Stimulated activated CD4-positive, alpha-beta T cell treated with anti-CD3 and anti-CD28 coated beads, Interleukin-12 subunit alpha, Interleukin-12 subunit beta, amount 100 ng/mL, for 48 hours (primary cell): Measurements from ENCODE around the gene KANSL1.
A peak's percentile ranks its signal among the peaks of the same experiment; 100 is the strongest.
"Not testable (repeated sequence)": the region's sequence is repeated elsewhere in the genome, so short reads cannot be mapped to it uniquely, and the experiment has no call there.

Experiments used
- DNase-seq, 3 donors: peaks; one replicate each; pipeline ENCODE4 v3.0.0-alpha.2; 2020; ENCODE audit warnings: low read depth in 2 of 3, low spot score in 1 of 3

The KANSL1 gene, protein sequence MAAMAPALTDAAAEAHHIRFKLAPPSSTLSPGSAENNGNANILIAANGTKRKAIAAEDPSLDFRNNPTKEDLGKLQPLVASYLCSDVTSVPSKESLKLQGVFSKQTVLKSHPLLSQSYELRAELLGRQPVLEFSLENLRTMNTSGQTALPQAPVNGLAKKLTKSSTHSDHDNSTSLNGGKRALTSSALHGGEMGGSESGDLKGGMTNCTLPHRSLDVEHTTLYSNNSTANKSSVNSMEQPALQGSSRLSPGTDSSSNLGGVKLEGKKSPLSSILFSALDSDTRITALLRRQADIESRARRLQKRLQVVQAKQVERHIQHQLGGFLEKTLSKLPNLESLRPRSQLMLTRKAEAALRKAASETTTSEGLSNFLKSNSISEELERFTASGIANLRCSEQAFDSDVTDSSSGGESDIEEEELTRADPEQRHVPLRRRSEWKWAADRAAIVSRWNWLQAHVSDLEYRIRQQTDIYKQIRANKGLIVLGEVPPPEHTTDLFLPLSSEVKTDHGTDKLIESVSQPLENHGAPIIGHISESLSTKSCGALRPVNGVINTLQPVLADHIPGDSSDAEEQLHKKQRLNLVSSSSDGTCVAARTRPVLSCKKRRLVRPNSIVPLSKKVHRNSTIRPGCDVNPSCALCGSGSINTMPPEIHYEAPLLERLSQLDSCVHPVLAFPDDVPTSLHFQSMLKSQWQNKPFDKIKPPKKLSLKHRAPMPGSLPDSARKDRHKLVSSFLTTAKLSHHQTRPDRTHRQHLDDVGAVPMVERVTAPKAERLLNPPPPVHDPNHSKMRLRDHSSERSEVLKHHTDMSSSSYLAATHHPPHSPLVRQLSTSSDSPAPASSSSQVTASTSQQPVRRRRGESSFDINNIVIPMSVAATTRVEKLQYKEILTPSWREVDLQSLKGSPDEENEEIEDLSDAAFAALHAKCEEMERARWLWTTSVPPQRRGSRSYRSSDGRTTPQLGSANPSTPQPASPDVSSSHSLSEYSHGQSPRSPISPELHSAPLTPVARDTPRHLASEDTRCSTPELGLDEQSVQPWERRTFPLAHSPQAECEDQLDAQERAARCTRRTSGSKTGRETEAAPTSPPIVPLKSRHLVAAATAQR (N-terminal part only)

DNA sequence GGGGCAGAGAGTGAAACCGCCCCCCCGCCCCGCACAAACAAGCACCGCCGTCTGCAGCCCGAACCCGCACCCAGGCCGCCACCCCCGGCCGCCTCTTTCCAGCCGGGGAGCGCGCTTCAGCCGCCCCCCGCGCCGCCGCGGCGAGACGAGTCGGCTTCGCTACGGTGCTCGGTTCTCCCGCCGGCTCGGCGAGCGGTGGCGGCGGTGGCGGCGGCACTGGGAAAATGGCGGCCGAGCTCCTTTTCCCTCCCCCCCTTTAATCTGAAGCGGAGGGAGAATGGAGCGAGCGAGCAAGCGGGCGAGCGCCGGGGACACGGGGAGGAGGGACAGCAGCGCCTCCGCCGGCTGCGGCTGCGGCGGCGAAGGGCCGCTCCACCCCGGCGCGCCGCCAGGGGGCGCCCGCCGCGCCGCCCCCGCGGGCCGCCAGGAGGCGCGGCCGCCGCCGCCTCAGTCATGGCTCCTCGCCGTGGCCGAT lies at the start of gene KANSL1:
Gene KANSL1, minus strand, starts transcription at position 279 of the 475 bp plus-strand sequence. CDS start 21,286 bp downstream, outside the sequence.
- DNase-seq: peak; percentile 65 to 87 (median 85)

DNA sequence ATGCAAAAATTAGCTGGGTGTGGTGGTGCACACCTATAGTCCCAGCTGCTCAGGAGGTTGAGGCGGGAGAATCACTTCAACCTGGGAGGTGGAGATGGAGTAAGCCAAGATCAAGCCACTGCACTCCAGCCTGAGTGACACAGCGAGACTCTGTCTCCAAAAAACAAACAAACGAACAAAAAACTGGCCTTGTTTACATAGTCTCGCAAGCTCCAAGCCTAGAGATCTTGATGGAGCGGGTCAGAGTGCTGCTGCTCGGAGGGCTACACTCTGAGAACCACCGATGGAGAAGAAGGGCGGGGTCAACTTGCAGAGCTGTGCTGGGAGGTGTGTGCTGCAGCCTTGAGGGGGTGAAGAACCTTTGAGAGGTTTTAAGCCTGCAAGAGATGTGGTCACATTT lies 38.1 kb upstream of the KANSL1 start:
- not testable (repeated sequence) for DNase-seq

DNA sequence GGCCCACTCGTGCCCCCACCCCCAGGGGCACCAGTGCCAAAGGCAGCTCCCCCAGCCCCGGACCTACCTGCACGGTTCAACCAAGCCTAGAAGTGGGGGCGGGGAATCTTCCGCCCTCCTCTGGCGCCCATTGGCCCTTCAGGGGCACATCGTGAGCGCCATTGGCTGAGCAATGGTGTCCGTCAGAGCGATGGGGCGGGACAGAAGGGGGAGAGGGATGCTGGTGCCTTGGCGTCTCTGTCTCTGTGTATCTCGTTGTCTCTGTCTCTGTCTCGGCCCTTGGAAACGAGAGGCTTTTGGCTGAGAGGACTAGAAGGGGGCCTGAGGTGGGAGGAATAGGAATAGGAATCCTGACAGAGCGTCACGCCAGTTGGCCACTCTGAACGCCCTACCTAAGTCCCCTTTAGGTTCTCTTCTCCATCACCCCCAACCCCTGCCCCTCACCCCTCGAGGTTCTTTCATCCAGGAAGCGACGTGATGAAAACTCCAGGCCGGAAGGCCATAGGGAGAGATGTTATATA lies 32.1 kb upstream of the KANSL1 start:
- DNase-seq: peak; percentile 91

DNA sequence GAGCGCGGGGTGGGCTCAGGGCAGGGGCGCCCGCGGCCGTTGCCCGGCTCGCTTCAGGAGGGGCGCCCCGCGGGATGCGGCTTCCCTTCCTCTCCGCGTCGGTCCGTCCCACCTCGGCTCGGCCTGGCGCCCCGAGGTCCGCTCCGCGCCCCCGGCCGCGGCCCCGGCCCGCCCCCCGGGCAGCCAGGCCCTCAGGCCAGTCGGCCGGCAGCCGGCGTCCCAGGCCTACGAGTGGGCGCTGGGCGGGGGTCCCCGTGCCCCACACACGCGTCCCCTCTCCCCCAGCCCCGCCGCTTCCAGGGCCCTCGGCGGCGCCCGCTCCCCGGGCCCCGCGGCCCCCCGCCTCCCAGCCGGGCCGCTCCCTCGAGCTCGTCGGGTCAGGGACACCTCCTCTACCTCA lies 31.6 kb upstream of the KANSL1 start:
- peak in 1 of 3 donors; percentile 7 for DNase-seq

DNA sequence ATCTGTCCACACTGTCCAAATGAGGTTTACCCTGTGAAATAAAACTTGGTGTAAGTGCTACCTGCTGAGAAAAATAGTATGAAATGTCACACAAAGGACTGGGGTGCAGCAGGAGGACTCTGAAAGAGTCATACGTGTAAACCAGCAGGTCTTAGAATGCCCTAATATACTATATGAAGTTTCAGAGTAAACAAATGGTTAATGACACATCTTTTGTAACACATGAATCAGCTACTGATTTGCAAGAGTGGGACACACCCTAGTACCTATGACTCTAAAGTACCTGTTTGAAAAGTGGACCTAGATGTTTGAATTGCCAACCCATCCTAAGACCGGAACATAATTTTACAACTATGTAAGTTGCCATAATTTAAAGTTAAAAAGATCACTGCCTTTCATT lies 29.8 kb upstream of the KANSL1 start:
- DNase-seq: not testable (repeated sequence)

DNA sequence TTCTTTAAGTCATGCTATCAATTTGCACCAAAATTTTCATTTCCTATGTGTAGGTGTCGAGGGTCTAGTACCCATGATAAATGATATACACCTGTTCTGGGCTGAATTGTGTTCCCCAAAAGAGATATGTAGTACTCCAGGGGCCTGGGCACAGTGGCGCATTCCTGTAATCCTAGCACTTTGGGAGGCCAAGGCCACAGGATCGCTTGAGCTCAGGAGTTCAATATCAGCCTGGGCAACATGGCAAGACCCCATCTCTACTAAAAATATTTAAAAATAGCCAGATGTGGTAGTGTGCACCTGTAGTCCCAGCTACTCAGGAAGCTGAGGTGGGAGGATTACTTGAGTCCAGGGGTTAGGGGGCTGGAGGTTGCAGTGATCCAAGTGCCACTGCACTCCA lies 23.5 kb upstream of the KANSL1 start:
- DNase-seq: no peak

DNA sequence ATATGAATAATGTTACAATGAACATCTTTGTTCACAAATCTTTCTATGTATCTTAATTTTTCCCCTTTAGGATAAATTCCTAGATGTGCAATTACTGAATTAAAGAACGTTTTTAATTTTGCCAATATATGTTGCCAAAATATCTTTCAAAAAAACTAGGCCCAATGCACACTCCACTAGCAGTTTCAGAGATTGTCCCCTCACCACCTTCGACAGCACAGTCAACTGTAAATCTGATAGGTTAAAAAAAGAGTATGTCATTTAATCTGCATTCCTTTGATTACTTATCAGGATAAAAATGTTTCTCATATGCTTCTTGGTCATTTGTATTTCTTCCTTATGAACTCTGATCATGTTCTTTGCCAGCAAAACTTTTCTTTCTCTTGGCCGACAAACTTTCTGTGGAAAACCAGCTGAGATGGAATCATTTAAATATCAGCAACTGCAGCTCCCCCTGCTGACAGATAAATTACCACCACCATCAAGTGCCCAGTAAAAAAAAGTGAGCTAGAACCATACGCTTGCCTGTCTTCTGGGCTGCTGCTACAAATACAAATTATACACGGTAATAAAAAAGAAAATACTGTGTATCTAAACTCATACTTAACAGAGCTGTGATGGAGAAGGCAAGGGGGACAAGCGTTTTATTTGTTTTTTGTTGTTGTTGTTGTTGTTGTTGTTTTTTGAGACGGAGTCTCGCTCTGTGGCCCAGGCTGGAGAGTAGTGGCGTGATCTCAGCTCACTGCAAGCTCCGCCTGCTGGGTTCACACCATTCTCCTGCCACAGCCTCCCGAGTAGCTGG lies 19.6 kb upstream of the KANSL1 start:
- DNase-seq: peak in 2 of 3 donors; percentile 22 to 47

DNA sequence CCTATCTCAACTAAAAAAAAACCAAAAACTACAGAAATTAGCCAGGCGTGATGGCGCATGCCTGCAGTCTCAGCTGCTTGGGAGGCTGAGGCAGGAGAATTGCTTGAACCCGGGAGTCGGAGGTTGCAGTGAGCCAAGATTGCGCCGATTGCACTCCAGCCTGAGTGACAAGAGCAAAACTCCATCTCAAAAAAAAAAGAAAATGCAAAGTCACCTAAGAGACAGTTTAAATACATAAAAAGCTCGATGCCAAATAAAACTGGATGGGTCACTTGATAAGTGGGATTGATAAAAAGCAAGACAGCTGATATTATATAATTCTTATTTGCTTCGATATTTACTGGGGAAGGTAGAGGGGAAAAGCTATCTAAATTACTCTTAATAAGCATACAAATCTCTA lies 15.8 kb upstream of the KANSL1 start:
- DNase-seq: no peak

DNA sequence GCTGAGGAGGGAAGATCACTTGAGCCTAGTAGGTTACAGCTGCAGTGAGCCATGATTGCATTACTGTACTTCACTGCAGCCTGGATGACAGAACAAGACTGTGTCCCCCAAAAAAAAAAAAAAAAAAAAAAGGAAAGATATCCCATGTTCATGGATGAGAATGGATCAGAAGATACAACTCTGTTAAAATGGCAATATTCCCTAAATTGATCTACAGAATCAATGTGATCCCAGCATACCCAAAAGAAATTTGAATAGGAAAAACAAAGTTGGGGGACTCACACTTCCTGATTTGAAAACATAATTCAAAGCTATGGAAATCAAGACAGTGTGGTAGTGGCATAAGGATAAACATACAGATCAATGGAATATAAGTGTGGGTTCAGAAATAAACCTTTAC lies 12.7 kb upstream of the KANSL1 start:
- no peak for DNase-seq

DNA sequence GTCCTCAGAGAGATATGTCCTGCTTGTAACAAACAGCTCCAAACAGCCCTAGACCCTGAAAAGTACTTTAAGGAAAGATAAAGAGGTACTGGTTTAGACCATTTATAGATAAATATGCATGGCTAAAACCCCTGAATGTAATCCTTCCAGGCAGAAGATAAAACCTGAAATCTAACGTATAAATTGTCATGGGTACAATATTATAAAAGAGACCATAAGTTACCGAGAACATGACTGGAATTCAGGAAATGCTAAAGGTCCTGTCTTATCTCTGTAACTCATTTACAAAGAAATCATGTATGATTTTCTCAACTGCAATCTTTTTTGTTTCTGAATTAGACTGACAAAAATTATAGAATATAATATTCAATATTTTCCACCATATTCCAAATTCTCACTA lies 9.2 kb upstream of the KANSL1 start:
- DNase-seq: no peak

DNA sequence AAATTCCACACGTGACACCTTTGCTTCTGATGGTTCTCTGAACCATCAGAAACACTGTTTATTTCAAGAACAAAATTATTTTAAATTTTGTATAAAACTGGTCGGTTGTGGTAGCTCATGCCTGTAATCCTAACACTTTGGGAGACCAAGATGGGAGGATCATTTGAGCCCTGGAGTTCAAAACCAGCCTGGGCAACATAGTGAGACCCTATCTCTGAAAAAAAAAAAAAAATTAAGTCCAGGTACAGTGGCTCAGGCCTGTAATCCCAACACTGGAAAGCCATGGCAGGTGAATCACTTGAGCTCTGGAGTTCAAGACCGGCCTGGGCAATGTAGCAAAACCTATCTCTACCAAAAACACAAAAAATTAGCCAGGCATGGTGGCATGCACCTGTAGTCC lies 8.3 kb upstream of the KANSL1 start:
- no peak for DNase-seq

DNA sequence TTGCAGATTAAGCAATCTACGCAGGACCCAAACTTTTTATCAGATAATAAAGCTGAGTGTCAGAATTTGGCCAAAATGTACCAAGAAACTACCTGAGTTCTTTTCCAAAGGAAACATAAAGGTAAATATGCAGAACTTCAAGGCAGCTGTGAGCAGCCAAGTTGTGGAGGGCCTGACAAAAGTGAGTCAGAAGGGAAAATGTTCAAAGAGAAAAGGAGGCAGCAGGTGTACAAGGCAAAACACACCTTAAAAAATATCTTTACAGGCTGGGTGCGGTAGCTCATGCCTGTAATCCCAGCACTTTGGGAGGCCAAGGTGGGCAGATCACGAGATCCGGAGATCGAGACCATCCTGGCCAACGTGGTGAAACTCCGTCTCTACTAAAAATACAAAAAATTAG lies 7.0 kb upstream of the KANSL1 start:
- DNase-seq: no peak

DNA sequence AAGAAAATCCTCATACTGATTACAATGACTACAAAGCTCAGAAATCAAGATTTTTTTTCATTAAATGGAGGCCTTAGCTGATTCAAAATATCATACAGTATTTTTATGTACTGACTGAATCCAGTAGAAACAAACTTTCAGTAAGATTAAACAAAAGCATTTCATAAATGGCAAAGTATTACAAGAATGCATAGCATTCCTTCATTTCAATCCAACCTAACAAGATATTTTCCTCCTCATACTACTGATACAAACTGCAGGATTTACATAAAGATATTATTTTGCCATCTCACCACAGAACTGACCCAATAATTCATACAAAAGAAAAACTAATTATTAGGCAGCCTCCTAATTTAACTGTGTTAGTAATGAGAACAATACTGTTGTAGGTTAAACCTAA lies 6.2 kb upstream of the KANSL1 start:
- no peak for DNase-seq

DNA sequence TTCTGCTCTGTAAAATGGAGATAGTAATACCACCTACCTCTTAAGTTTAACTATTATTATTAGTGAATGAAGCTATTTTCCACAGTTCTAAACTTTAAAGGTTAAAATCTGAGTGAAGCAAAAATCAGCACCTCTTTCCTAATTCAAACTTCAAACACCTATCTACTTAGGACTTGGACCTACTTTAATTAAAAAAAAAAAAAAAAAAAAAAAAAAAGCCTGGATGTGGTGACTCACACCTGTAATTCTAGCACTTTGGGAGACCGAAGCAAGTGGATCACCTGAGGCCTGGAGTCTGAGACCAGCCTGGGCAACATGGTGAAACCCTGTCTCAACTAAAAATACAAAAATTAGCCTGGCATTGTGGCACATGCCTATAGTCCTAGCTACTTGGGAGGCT lies 5.0 kb upstream of the KANSL1 start:
- DNase-seq: no peak

DNA sequence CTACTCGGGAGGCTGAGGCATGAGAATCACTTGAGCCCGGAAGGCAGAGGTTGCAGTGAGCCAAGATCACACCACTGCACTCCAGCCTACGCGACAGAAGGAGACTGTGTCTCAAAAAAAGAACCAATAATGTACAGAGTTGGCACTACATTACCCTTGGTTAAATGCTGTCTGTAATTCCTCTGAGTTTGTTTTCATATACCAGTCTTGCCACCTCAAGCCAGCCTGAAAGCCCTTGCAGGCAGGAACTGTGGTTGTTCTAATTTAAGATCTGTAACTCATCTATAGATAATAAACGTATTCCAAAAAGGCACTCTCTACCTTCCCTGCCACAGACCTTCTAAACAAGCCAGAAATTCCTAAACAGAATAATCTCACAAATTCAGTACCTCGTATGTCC lies 4.3 kb upstream of the KANSL1 start:
- DNase-seq: no peak

DNA sequence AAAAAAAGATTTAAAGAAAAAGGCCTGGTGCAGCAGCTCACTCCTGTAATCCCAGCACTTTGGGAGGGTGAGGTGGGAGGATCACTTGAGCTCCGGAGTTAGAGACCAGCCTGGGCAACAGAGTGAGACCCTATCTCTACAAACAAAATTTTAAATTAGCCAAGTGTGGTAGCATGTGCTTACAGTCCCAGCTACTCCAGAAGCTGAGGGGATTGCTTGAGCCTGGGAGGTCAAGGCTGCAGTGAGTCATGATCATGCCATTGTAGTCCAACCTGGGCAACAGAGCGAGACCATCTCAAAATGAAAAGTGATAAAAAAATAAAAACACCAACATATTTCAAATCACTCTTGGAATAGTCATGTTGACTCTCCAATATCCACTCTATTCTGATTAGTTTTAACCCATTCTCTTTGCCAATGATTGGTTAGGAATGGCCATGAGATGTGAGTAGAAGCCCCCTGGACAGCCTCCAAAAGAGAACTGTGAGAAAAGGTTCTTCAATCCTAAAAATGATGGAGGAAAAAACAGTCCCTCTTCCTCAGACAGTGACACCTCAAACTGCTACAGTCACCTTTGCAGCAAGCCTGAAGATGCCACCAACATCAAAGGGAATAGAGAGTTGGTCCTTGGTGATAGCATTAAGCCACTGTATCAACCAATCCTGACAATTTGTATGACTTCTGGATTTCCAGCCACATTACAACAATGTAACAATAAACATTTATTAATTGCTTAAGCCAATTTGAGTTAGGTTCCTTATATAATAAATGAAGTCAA lies 2.9 kb upstream of the KANSL1 start:
- DNase-seq: no peak

DNA sequence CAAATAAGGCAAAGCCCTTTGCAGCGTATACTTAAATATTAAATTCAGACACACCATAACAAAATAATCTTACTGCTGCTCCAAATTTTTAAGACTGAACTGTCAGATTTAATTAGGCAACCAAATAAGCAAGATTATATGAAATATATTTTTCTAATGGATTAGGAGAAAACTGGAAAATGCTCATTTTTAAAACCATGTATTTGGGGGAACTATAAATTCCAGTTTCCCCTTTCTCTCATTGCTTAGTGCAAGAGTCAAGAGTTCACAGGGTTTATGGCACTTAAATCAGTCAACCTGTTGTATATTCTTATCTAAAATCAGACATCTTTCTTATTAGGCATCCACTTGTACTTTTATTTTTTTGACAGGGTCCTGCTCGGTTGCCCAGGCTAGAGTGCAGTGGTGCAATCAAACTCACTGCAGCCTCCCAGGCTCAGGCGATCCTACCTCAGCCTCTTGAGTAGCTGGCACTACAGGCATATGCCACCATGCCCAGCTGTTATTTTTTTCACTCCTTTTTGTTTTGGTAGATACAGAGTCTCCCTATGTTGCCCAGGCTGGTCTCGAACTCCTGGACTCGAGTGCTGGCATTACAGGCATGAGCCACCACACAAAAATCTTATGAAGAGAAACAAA lies 2.1 kb upstream of the KANSL1 start:
- DNase-seq: no peak

DNA sequence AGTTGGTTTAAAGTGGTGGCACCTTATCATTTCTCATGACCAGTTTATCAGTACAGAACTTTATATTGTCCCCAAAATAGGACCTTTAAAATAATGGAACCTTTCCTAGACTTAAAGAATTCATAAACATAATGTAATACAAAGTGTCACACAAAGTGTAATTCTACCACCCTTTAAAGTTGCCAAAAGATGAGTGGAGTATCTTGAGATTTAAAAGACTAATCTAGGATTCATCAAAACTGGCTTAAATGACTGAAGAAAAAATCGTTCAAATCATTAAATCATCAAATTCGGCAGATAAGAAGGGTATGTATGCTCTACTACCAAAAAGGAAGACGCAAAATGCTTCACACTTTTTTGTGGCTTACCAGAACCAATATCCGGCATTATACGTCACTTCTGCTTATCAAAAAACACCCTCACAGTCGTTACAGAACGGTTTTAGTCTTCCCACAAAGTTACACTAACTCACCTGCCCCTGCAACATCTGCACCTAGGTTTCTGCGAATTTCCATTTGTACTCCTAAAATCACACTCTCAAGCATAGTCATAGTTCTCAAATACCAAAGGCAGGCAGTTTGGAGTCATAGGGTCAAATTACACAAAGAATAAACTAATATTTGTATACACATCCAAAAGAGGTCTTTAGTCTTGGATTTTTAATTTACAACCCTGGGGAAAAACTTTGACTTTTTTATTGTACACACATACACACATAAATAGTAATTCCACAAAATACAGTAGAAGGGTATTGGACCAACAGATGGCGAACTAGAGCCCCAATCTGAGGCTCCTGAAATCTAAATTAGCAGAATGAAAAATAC lies 1.4 kb upstream of the KANSL1 start:
- DNase-seq: peak; percentile 21 to 56 (median 23)
